HG02884 (cell line): ENCODE data around the gene DYNC1I2.
"Not testable (repeated sequence)": the region's sequence is repeated elsewhere in the genome, so short reads cannot be mapped to it uniquely, and the experiment has no call there.

Experiments
- ATAC-seq: cut with Tn5 transposase; IDR thresholded peaks from one replicate; pipeline ENCODE4 v1.9.1; 2021; ENCODE audit warnings: mild to moderate bottlenecking, moderate library complexity; ENCODE audit not compliant: unreplicated experiment

Gene DYNC1I2

DNA sequence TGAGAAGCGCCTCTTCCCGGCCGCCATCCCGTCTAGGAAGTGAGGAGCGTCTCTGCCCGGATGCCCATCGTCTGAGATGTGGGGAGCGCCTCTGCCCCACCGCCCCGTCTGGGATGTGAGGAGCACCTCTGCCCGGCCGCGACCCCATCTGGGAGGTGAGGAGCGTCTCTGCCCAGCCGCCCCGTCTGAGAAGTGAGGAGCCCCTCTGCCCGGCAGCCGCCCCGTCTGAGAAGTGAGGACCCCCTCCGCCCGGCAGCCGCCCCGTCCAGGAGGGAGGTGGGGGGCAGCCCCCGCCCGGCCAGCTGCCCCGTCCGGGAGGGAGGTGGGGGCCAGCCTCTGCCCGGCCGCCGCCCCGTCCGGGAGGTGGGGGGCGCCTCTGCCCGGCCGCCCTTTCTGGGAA, 87.3 kb downstream of the DYNC1I2 start:
- not testable (repeated sequence) for ATAC-seq

DNA sequence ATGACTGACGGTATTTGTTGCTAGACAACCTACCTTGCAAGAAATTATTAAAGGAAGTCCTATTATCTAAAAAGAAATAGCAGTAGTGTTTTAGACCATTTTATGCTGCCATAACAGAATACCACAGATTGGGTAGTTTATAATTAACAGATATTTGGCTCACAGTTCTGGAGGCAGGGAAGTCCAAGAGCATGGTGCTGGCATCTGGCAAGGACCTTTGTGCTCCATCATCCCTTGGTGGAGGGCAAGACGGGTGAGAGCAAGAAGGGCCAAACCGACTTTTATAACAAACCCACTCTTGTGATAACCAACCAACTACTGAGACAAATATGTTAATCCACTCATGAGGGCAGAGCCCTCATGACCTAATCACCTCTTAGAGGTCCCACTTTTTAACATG, 91.2 kb downstream of the DYNC1I2 start:
- ATAC-seq, result no peak

- ATAC-seq, result no peak
These were observed 98.2 kb downstream of the DYNC1I2 start for GRCh38 chr2:171785450-171785849.

DNA sequence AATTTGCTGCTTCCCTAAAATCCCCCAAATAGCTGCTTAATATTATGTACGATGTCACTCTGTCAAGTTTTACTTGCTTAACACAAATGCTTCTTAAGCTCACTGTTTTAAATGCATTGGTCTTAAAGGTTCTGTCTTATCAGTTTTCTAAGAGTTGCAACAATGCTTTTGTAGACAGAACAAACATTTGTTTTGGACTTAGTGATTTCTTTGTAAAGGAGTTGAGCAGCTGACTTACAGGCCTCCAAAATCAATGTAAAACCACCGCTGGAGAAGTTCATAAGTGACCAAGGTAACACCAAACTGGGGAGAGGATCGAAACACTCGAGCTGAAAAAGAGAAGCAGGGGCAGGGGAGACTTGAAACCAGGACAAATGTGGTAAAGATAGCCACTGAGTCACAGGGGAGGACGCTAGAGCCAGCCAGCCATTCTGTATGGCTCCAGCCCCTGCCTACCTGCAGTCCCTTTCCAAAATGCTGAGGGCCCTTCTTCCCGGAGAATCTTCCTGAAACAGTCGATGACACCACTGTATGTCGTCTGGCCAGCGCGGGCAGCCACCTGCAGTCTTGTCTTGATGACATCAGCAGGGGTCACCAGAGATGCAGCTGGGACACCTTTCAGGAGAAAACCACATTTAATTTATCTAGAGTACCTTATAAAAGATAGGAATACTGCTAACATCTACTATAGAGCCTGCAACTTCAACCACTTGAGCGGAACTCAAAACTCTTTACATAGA, 100.2 kb downstream of the DYNC1I2 start:
- ATAC-seq, result no peak

DNA sequence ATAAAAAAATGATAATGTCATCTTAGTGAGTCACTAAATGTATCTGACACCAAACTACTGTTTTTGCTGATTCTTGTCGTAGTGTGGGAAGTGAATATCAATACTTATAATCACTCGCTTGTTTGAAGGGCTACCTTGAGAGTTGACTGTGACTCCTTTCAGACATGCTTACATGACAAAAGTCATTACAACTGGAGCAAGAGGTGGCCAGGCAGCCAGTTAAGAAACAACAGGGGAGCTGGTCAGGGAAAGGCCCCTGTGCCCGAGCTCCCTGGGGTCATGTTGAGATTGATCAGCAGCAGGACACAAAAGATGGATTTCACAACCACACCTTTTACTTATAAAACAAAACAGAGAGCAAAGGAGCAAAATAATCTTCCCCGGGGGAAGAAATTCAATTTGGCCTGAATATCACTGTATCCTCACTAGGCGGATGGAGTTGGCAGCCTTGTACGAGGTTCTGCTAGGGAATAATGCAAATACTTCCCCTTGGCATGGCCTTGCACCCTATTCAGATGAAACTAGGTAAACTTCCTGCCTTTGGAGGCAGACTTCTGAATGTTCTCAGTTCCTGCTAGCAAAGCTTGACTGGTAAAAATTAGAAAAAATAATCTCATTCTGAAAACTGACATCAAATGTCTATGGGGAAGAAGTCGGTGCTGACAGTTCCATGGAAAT, 101.2 kb downstream of the DYNC1I2 start:
- no peak for ATAC-seq

DNA sequence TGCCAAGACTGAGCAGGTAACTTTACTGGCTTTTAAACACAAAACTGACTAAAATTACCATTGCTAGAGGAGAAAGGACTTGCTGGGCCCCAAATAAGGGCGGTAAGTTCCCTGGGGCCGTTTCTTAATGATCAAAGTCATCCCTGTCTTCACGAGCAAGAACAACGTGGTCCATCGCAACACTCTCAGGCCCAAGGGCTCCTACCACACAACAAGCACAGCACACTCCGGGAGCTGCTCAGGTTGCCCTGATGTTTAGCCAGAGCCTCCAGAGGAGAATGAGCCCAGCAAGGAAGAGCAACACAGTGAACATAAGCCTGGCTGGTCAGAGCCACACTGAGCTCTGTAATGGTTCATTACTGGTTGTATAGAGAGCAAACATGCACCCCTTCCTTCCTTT, 102.7 kb downstream of the DYNC1I2 start:
- no peak for ATAC-seq

GRCh38 chr2:171791361-171791760, 104.1 kb downstream of the DYNC1I2 start:
- ATAC-seq, result no peak

GRCh38 chr2:171792157-171792556, 104.9 kb downstream of the DYNC1I2 start:
- ATAC-seq, result no peak

DNA sequence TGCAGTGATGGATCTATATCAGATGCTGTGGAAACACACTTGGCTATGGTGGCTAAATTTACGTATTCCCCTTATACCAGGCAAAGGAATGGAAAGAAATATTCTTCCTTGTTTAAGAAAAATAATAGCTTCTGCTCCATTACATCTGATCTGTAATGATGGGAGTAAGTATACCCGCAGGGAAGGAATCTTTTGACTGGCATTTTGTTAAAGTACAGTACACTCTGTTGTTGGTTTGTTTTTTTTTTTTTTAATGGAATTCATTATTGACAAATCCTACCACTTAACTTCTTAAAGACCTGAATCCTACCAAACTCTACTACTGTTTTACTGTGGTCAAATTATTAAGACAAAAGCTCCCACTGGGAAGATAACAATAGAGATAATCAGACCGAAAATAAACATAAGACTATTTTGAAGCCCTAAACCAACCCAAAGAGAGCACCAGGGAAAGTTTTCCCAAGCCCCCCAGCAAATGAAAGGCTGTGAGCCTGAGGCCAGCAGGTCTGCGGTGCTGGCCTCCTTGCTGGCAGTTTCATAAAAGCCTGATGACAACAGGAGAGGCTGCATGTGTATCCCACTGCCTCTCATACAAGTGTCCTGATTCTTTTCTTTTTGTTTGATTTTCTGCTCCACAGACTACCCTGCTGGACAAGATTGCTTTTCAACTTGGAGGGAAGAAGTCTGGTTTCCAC, 105.8 kb downstream of the DYNC1I2 start:
- no peak for ATAC-seq

GRCh38 chr2:171793691-171794678, 106.7 kb downstream of the DYNC1I2 start:
- ATAC-seq, result no peak

- ATAC-seq, result no peak
These were observed 107.6 kb downstream of the DYNC1I2 start for GRCh38 chr2:171794918-171795317.
